Kidney (tissue), 14 donors: ENCODE results near the gene CELF4. TPM values are rescaled to one million over a fixed set of nuclear protein-coding genes. Genes with fewer than 3 reads are reported as not detected.
A peak's percentile ranks its signal among the peaks of the same experiment; 100 is the strongest.

Experiments used
- DNase-seq, 5 donors: peaks; one replicate each; pipeline ENCODE4 v3.0.0-alpha.2; 2013 to 2020
- FAIRE-seq: peaks from 2 replicates; lab custom pipeline; 2012; peaks lifted over from hg19 to GRCh38; lab: Jason Lieb, UNC
- H3K27ac ChIP-seq, 2 donors: one replicate each; pipeline ENCODE4 v1.7.0; 2013; ENCODE audit warnings: low read depth in 2 of 2, low read length in 2 of 2, inconsistent platforms in 1 of 2
- H3K27me3 ChIP-seq: one replicate; pipeline ENCODE4 v1.7.1; 2013; ENCODE audit warnings: low read length, inconsistent platforms; ENCODE audit not compliant: control insufficient read depth, insufficient read depth
- H3K36me3 ChIP-seq, 3 donors: one replicate each; pipeline versions ENCODE4 v1.7.0 to v1.7.1; 2013; ENCODE audit warnings: low read length in 3 of 3, control low read depth in 1 of 3, inconsistent platforms in 1 of 3; ENCODE audit not compliant: insufficient read depth in 3 of 3, control insufficient read depth in 2 of 3
- H3K4me1 ChIP-seq, 3 donors: one replicate each; pipeline versions ENCODE4 v1.7.0 to v1.7.1; 2013; ENCODE audit warnings: low read length in 3 of 3, inconsistent platforms in 1 of 3, low read depth in 1 of 3; ENCODE audit not compliant: control insufficient read depth in 2 of 3, insufficient read depth in 2 of 3
- H3K4me3 ChIP-seq, 3 donors: one replicate each; pipeline versions ENCODE4 v1.7.0 to v1.8.1; 2013; ENCODE audit warnings: low read length in 3 of 3, control low read depth in 1 of 3, inconsistent platforms in 1 of 3
- H3K9ac ChIP-seq, 3 donors: one replicate each; pipeline versions ENCODE4 v1.7.0 to v1.7.1; 2013; ENCODE audit warnings: low read length in 3 of 3, control low read depth in 1 of 3, inconsistent platforms in 1 of 3
- H3K9me3 ChIP-seq, 3 donors: one replicate each; pipeline versions ENCODE4 v1.7.0 to v1.7.1; 2013; ENCODE audit warnings: low read length in 3 of 3, control low read depth in 1 of 3, inconsistent platforms in 1 of 3; ENCODE audit not compliant: control insufficient read depth in 2 of 3, insufficient read depth in 1 of 3
- intact Hi-C: fragments of 100-400 bp; cut with DNase I; formaldehyde crosslinking; loops from one replicate; pipeline ENCODE4 v1.11.1; 2022
- polyA plus RNA-seq: library from polyadenylated mRNA; stranded (reverse); fragments of 350-450 nt; fragmentation: Illumina TruSeq; extraction: RNeasy Lipid Tissue Mini Kit (QIAGEN cat#74804); gene quantifications from one replicate; pipeline ENCODE4 v1.2.3, GENCODE V29; 2014; ENCODE audit warnings: low read depth, low replicate concordance; ENCODE audit not compliant: insufficient read depth
- total RNA-seq: library from RNA; stranded (reverse); fragmentation: NEBNext Ultra II Directional; extraction: Animal tissue kit (Norgen Biotek cat#: 25700); gene quantifications from one replicate; pipeline ENCODE4 v1.2.1, GENCODE V29; 2021
- TF ChIP-seq, protein P1 (sequence below): IDR thresholded peaks from 3 replicates; pipeline ENCODE4 v1.5.1; 2012; ENCODE audit warnings: mild to moderate bottlenecking, moderate library complexity, borderline replicate concordance; ENCODE audit not compliant: insufficient read depth; ENCODE audit errors: extremely low read depth
- donor health status: control.
- donor health status: control.
- donor health status: control.
- donor health status: control.
- donor health status: control.
- donor health status: DM: yes; HTN: yes; CAD: no.
- donor health status: Normal renal cell carcinoma (clear cell type).

Gene CELF4
- total and polyA plus RNA-seq, 2 donors from 2014 or later = 0.85 to 1.5 TPM

DNA sequence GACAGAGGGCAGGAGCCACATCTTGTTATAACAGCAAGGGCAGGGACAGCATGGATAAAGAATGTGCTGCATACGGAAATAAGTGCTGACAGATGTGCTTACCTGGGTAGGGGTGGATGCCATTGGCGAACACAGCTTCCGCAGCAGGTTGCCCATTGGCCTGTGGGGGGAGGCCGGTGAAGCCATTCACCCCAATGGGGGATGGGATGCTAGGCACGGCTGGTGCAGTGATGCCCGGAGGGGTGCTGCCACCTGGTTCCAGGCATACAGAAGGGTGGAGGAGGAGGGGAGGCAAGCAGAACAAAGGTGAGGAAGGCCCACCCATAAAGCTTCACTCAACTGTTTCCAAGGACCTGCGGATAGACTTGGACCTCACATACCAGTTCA is 294.9 kb downstream of the CELF4 start:
- intact Hi-C loops = no loop called here
- Histone ChIP-seq H3K36me3 (no peaks in the 10 kb centered on the region), H3K27ac (no peak overlapping the region), H3K27me3 (peaks cover 7% of the 10 kb centered on the region), H3K9me3 (no peaks in the 10 kb centered on the region), H3K9ac (no peak overlapping the region), H3K4me1 (no peaks in the 10 kb centered on the region), H3K4me3 (no peak overlapping the region)
- TF ChIP-seq, protein P1, sequence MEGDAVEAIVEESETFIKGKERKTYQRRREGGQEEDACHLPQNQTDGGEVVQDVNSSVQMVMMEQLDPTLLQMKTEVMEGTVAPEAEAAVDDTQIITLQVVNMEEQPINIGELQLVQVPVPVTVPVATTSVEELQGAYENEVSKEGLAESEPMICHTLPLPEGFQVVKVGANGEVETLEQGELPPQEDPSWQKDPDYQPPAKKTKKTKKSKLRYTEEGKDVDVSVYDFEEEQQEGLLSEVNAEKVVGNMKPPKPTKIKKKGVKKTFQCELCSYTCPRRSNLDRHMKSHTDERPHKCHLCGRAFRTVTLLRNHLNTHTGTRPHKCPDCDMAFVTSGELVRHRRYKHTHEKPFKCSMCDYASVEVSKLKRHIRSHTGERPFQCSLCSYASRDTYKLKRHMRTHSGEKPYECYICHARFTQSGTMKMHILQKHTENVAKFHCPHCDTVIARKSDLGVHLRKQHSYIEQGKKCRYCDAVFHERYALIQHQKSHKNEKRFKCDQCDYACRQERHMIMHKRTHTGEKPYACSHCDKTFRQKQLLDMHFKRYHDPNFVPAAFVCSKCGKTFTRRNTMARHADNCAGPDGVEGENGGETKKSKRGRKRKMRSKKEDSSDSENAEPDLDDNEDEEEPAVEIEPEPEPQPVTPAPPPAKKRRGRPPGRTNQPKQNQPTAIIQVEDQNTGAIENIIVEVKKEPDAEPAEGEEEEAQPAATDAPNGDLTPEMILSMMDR = no peak
- DNase-seq = no peak
- no peak for FAIRE-seq

DNA sequence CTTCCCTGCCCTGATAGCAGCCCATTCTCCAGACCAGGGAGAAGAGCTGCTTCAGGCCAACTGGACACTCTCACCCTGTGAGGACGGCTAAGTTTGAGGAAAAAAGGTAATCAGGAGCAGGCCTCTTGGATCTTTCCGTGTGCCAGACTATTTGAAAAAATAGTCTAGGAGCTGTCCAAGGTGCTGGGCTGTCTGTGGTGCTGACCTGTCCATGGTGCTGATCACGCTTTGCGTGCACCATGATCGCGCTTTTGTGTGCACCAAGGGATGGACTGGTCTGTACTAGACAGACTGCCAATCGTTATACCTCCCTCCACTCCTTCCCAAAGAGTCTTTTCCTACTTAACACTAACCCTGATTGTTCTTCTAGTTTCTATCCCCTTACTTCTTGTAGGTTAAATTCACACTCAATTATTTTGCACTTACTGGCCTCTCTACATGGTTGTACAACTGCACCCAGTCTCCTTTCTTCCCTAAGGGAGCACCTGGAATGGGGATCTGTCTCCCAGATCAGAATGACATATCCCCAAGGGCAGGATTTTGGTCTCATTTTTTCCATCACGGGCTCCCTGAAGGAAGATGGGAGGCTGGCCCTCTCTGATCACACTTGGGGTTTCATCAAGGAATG is 295.4 kb downstream of the CELF4 start:
- no peaks in the 10 kb centered on the region for H3K4me1 ChIP-seq
- FAIRE-seq = no peak
- no peak overlapping the region for H3K27ac ChIP-seq
- peak in 4 of 5 donors; percentile 80 to 90 (median 85) for DNase-seq
- intact Hi-C loops = no loop called here
- H3K36me3 ChIP-seq = no peaks in the 10 kb centered on the region
- H3K9me3 ChIP-seq = no peaks in the 10 kb centered on the region
- no peak overlapping the region for H3K4me3 ChIP-seq
- H3K9ac ChIP-seq = no peak overlapping the region
- TF ChIP-seq, protein P1 = no peak
- peaks cover 6% of the 10 kb centered on the region for H3K27me3 ChIP-seq

DNA sequence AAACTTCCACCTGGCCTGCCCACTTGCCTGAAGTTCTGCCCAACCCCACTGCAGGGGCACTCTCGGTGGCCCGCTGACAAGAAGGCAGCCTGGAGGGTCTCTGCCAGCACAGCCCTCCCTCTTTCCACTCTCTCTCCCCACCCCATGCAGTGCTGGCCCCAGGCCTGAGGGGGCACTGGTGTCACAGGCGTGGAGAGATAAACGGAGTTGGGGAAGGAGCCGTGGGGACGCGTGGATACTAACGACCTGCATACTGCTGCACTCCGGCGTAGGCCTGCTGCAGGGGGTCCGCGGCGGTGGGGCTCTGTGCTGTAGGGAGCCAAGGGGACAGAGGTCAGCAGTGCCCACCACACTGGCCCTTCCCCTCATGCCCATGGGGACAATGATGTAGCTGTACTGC is 299.3 kb downstream of the CELF4 start:
- Histone ChIP-seq H3K36me3 (no peaks in the 10 kb centered on the region), H3K4me1 (no peaks in the 10 kb centered on the region), H3K9me3 (no peaks in the 10 kb centered on the region), H3K4me3 (no peak overlapping the region), H3K27me3 (no peaks in the 10 kb centered on the region), H3K9ac (no peak overlapping the region), H3K27ac (no peak overlapping the region)
- intact Hi-C loops = no loop called here
- TF ChIP-seq, protein P1 = no peak
- DNase-seq (no peak), FAIRE-seq (no peak)

DNA sequence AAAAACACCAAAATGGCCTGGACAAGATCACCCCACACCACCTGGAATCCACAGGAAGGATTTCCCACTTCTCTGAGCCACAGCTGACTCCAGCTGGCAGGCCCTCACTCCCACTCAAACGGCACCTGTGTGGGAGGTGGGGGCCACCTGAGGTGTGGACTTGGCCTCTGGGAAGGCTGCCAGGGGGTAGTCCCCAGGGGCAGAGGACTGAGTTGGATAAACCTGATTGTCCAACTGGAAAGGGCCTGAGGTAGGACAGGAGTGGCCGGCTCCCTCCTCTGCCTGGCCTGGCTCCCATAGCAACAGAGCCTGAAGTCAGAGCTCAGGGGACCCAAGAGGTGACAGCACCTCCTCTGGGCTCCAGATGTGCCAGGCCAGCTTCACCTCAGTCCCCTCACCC is 300.2 kb downstream of the CELF4 start:
- Histone ChIP-seq H3K4me1 (no peaks in the 10 kb centered on the region), H3K4me3 (no peak overlapping the region), H3K27ac (no peak overlapping the region), H3K9ac (no peak overlapping the region), H3K36me3 (no peaks in the 10 kb centered on the region), H3K9me3 (no peaks in the 10 kb centered on the region), H3K27me3 (no peaks in the 10 kb centered on the region)
- DNase-seq (peak in 1 of 5 donors; percentile 13), FAIRE-seq (no peak)
- intact Hi-C loops = no loop called here
- TF ChIP-seq, protein P1 = no peak
